Upper lobe of left lung (tissue), 4 donors: ENCODE results near the gene CATSPER3.

Experiments
- CTCF ChIP-seq, 6 experiments: fragments of 450-650 bp in 4 of 6; fragments of 200-600 bp in 2 of 6; sonication (generic) in 2 of 6; IDR thresholded peaks; one replicate each; pipeline ENCODE4 v1.5.1; 2016 to 2019; ENCODE audit warnings: antibody characterized with exemption in 6 of 6
- POLR2A ChIP-seq, 4 donors: fragments of 450-650 bp; IDR thresholded peaks; one replicate each; pipeline ENCODE4 v1.5.1; 2016 to 2017; ENCODE audit warnings: antibody characterized with exemption in 4 of 4, mild to moderate bottlenecking in 2 of 4

- no peak for TF ChIP-seq POLR2A (IDR thresholded peaks at IDR 0.05)
- no peak for TF ChIP-seq CTCF (IDR thresholded peaks at IDR 0.05)
Observed at GRCh38 chr5:135039271-135040033, 71.7 kb downstream of the CATSPER3 start.
